Osteocyte (in vitro differentiated cells): ENCODE data around the gene UNC13A. TPM values are rescaled to one million over a fixed set of nuclear protein-coding genes. Genes with fewer than 3 reads are reported as not detected.

Experiments used
- DNase-seq: peaks from one replicate; pipeline ENCODE4 v3.0.0; 2021; ENCODE audit warnings: mixed read lengths; ENCODE audit not compliant: unreplicated experiment; ENCODE audit errors: extremely low spot score
- H3K27ac Mint-ChIP-seq: one replicate; pipeline ENCODE4 v1.8.0; 2021; ENCODE audit warnings: mild to moderate bottlenecking, mixed read lengths; ENCODE audit not compliant: unreplicated experiment
- H3K27me3 Mint-ChIP-seq: one replicate; pipeline ENCODE4 v1.8.0; 2021; ENCODE audit warnings: mixed read lengths; ENCODE audit not compliant: unreplicated experiment
- H3K36me3 Mint-ChIP-seq: one replicate; pipeline ENCODE4 v1.8.0; 2021; ENCODE audit warnings: mixed read lengths; ENCODE audit not compliant: unreplicated experiment
- H3K4me1 Mint-ChIP-seq: one replicate; pipeline ENCODE4 v1.8.0; 2021; ENCODE audit warnings: mixed read lengths; ENCODE audit not compliant: unreplicated experiment
- H3K4me3 Mint-ChIP-seq: one replicate; pipeline ENCODE4 v1.8.0; 2021; ENCODE audit warnings: mild to moderate bottlenecking, moderate library complexity, mixed read lengths; ENCODE audit not compliant: unreplicated experiment
- H3K9me3 Mint-ChIP-seq: one replicate; pipeline ENCODE4 v1.8.0; 2021; ENCODE audit warnings: mixed read lengths; ENCODE audit not compliant: unreplicated experiment
- total RNA-seq: library from RNA; stranded (reverse); gene quantifications from 2 replicates; pipeline ENCODE4 v1.2.1, GENCODE V29; 2021
- TF ChIP-seq, protein P1 (sequence below): fragments of 200-600 bp; sonication (generic); IDR thresholded peaks from 2 replicates; pipeline ENCODE4 v1.5.0; 2021; ENCODE audit warnings: antibody characterized with exemption, mild to moderate bottlenecking, moderate library complexity

The UNC13A gene
- total RNA-seq, 1 donor from 2014 or later = 1.6 TPM

DNA sequence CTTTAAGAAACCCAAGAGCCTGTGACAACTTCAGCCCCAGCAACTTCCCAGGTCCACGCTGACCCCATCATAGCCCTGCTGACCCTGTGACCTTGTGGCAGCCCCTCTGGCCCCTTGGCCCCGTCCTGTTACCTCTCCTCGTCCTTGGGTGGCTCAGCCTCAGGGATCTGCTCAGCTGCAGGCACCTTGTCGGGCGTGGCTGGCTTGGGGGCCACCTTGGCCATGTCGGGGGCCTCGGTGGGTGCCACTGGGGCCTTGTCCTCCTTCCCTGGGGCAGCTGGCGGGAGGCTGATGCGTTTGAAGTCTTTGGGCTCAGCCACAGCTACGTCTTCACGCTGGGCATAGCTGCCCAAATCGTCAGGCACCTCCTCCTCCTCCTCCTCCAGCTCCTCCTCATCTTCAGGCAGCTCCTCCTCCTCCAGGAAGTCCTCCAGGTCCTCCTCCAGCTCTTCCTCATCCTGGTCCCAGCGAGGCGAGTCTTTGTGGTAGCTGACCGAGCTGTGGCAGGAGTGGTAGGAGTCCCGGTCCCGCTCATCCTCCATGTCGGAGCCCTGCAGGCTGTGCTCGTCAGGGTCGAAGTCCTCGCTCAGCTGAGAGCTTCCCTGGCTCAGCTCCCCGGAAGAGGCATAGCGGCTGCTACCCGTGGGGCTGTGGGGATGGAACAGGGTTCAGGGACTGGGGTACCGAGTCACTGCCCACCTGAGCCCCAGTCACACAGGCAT is 32.2 kb downstream of the UNC13A start:
- TF ChIP-seq, protein P1, sequence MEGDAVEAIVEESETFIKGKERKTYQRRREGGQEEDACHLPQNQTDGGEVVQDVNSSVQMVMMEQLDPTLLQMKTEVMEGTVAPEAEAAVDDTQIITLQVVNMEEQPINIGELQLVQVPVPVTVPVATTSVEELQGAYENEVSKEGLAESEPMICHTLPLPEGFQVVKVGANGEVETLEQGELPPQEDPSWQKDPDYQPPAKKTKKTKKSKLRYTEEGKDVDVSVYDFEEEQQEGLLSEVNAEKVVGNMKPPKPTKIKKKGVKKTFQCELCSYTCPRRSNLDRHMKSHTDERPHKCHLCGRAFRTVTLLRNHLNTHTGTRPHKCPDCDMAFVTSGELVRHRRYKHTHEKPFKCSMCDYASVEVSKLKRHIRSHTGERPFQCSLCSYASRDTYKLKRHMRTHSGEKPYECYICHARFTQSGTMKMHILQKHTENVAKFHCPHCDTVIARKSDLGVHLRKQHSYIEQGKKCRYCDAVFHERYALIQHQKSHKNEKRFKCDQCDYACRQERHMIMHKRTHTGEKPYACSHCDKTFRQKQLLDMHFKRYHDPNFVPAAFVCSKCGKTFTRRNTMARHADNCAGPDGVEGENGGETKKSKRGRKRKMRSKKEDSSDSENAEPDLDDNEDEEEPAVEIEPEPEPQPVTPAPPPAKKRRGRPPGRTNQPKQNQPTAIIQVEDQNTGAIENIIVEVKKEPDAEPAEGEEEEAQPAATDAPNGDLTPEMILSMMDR = no peak
- no peak overlapping the region for H3K27ac Mint-ChIP-seq
- no peaks in the 10 kb centered on the region for H3K9me3 Mint-ChIP-seq
- no peaks in the 10 kb centered on the region for H3K4me1 Mint-ChIP-seq
- H3K27me3 Mint-ChIP-seq = no peaks in the 10 kb centered on the region
- H3K4me3 Mint-ChIP-seq = no peak overlapping the region
- DNase-seq = no peak
- no peaks in the 10 kb centered on the region for H3K36me3 Mint-ChIP-seq

DNA sequence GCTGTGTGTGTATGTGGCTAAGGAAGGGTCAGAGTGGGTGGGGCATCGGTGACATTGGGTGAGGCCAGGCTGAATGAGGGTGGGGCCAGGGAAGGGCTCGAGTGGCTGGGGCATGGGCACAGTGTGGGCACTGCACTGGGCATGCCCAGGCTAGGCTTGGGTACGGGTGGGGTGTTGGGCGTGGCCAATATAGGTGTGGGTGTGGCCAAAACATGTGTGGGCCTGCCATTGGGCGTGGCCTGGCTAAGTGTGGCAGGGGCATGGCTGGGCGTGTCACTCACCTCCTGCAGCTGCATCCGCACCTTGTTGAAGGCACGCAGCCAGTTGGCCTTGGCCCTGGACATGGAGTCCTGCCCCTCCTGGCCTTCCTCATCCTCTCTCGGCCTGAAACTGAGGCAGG is 33.2 kb downstream of the UNC13A start:
- Mint-ChIP-seq H3K4me3 (no peak overlapping the region), H3K4me1 (no peaks in the 10 kb centered on the region), H3K27ac (no peak overlapping the region), H3K36me3 (no peaks in the 10 kb centered on the region), H3K9me3 (no peaks in the 10 kb centered on the region), H3K27me3 (no peaks in the 10 kb centered on the region)
- no peak for DNase-seq
- TF ChIP-seq, protein P1 = no peak

DNA sequence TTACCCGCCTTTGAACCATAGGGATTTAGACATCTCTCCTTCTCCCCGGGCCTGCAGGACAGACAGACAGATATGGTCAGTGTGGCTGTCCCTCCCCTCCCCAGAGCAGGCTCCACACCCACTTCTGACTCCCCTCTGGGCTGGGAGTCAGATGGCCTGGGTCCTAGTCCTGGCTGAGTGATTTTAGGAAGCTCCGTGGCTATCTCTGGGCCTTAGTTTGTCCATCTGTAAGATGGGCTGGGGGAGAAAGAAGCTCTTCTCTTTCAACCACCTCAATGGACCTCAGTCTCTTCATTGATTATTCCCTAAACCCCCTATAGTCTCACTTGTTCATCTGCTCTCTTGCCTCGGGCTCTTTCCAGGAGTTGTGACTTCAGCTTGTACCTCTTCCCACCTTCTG is 35.5 kb downstream of the UNC13A start:
- H3K4me3 Mint-ChIP-seq = no peak overlapping the region
- no peaks in the 10 kb centered on the region for H3K4me1 Mint-ChIP-seq
- H3K27me3 Mint-ChIP-seq = no peaks in the 10 kb centered on the region
- H3K9me3 Mint-ChIP-seq = no peaks in the 10 kb centered on the region
- TF ChIP-seq, protein P1 = no peak
- no peaks in the 10 kb centered on the region for H3K36me3 Mint-ChIP-seq
- H3K27ac Mint-ChIP-seq = no peak overlapping the region
- no peak for DNase-seq

DNA sequence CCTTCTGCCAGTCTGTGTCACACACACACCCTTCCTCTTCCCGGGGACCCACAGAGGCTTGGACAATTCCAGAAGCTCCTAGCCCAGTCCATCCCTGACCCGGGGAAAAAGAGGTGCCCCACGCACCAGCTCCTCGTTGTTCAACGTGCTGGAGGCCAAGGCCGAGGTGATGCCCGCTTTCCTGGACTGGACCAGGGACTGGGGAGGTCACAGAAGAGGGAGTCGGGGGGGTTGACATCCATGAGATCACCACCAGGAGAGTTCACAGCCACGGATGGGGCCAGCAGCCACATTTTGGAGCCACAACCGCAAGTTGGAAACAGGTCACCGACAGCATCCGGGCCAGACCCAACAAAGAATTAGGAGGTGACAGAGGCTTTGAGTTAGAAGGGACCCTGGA is 39.4 kb downstream of the UNC13A start:
- TF ChIP-seq, protein P1 = no peak
- Mint-ChIP-seq H3K9me3 (no peaks in the 10 kb centered on the region), H3K4me3 (no peak overlapping the region), H3K27me3 (peaks cover 4% of the 10 kb centered on the region), H3K27ac (no peak overlapping the region), H3K36me3 (no peaks in the 10 kb centered on the region), H3K4me1 (no peaks in the 10 kb centered on the region)
- DNase-seq = no peak

DNA sequence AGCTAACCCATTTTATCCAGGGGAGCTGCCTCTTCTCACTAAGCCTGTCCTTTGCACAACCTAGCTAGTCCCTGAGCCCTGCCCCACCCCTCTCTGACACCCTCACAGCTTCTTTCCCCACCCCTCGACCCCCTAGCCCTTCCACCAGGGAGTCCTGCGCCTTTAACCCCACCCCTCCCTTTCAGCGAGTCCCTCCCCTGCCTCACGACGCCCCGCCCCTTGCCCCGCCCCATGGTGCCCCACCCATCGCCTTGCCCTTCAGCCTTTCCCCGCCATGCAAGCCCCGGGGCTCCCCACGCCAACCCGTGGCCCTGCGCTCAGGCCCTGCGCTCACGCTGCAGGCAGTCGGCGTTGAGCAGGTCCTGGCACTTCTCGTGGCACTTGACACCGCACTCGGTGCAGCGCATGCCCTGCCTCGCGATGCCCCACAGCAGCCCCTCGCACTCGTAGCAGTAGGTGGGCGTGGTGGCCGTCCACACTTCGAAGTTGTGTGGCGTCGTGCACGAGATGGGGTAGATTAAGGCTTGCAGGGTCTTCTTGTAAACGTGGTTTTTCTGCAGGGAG is 40.0 kb downstream of the UNC13A start:
- Mint-ChIP-seq H3K4me1 (no peaks in the 10 kb centered on the region), H3K27me3 (peaks cover 4% of the 10 kb centered on the region), H3K36me3 (no peaks in the 10 kb centered on the region), H3K27ac (no peak overlapping the region), H3K4me3 (no peak overlapping the region), H3K9me3 (no peaks in the 10 kb centered on the region)
- TF ChIP-seq, protein P1 = no peak
- DNase-seq = no peak
